HuH-7 (cell line): ENCODE measurements around the gene C16orf96.

Experiments used
- DNase-seq: peaks from one replicate; pipeline ENCODE4 v3.0.0; 2011; ENCODE audit warnings: low spot score

C16orf96 gene

GRCh38 chr16:4649744-4650442 is 93.8 kb downstream of the C16orf96 start:
- no peak for DNase-seq
